ENCODE measurements around the gene SLC4A1. TPM values are rescaled to one million over a fixed set of nuclear protein-coding genes. Genes with fewer than 3 reads are reported as not detected.
A peak's percentile ranks its signal among the peaks of the same experiment; 100 is the strongest.

The SLC4A1 gene
- total RNA-seq, 1 experiment from 2014 or later = not detected

DNA sequence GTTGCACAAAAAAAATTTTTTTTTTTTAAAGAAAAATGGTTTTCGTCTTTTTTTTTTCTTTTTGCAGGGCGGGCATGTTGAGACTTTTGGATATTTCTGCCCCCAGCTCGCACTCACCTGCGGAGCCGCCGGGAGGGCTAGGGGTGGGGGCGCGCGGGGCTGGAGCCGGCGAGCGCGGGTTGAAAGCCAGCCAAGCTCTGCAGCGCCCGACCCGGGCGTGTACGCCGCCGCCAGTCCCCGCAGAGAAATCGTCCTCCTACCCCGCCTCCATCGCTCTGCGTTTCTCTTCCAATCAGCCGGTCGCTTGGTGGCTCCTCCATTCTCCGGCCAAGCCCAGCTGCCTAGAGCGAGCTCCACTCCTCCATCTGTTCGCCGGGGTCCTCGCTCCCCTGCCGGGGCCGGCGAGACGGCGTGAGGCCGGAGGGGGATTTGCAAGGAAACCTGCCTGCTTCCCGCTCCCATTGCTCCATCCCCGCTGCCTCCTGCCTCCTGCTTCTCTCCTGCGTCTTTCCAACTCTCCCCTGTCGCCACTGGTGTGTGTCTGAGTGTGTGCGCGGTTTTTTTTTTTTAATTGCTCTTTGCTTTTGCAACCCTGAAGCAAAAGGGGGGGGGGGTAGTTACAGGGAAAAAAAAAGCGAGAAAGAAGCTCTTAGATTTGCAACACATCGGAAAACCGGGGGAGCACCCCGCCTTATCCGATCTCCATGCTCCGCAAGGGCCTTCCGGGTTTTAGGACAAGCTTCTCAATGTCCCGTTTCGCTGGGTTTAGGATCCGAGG, 46.7 kb downstream of the SLC4A1 start (continued):
- TF ChIP-seq ZNF219 (CRISPR knock-in tag; IDR thresholded peaks at IDR 0.05; ENCODE audit: borderline replicate concordance) = no peak
- TF ChIP-seq KAT7 (CRISPR knock-in tag; IDR thresholded peaks at IDR 0.05; ENCODE audit: borderline replicate concordance) = no peak
- peak; percentile 39; the same call in 1 of the 2 replicates for TF ChIP-seq ZNF416 (CRISPR knock-in tag; IDR thresholded peaks at IDR 0.05)
- no peak for TF ChIP-seq FOXK1 (CRISPR knock-in tag; IDR thresholded peaks at IDR 0.05)
- TF ChIP-seq, protein P1, sequence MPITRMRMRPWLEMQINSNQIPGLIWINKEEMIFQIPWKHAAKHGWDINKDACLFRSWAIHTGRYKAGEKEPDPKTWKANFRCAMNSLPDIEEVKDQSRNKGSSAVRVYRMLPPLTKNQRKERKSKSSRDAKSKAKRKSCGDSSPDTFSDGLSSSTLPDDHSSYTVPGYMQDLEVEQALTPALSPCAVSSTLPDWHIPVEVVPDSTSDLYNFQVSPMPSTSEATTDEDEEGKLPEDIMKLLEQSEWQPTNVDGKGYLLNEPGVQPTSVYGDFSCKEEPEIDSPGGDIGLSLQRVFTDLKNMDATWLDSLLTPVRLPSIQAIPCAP (CRISPR knock-in tag; IDR thresholded peaks at IDR 0.05) = 0 out of 2 replicates have a peak, but pooled peaks have one; percentile 30
- no peak; the same call in none of the 2 replicates for TF ChIP-seq HMGXB4 (CRISPR knock-in tag; IDR thresholded peaks at IDR 0.05)
- TF ChIP-seq, protein P2, sequence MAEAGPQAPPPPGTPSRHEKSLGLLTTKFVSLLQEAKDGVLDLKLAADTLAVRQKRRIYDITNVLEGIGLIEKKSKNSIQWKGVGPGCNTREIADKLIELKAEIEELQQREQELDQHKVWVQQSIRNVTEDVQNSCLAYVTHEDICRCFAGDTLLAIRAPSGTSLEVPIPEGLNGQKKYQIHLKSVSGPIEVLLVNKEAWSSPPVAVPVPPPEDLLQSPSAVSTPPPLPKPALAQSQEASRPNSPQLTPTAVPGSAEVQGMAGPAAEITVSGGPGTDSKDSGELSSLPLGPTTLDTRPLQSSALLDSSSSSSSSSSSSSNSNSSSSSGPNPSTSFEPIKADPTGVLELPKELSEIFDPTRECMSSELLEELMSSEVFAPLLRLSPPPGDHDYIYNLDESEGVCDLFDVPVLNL (CRISPR knock-in tag; IDR thresholded peaks at IDR 0.05; ENCODE audit: borderline replicate concordance, low read depth) = 0 out of 2 replicates have a peak, but pooled peaks have one; percentile 21
- TF ChIP-seq ARID4B (CRISPR knock-in tag; IDR thresholded peaks at IDR 0.05; ENCODE audit: borderline replicate concordance) = peak; percentile 53; the same call in 1 of the 2 replicates
- no peak for TF ChIP-seq ZNF317 (CRISPR knock-in tag; IDR thresholded peaks at IDR 0.05; ENCODE audit: borderline replicate concordance, low read depth)
- TF ChIP-seq EMX1 (CRISPR knock-in tag; IDR thresholded peaks at IDR 0.05) = no peak
- TF ChIP-seq SOX15 (CRISPR knock-in tag; IDR thresholded peaks at IDR 0.05) = no peak
- peak; percentile 21; the same call in 1 of the 2 replicates for TF ChIP-seq ZNF263 (CRISPR knock-in tag; IDR thresholded peaks at IDR 0.05; ENCODE audit: low read depth)
- TF ChIP-seq FOXP1 (CRISPR knock-in tag; IDR thresholded peaks at IDR 0.05; ENCODE audit: borderline replicate concordance) = peak; percentile 44; the same call in 1 of the 2 replicates
- TF ChIP-seq MYBL2 (CRISPR knock-in tag; IDR thresholded peaks at IDR 0.05) = 0 out of 2 replicates have a peak, but pooled peaks have one; percentile 29
- no peak for TF ChIP-seq PRRX2 (CRISPR knock-in tag; IDR thresholded peaks at IDR 0.05)
- TF ChIP-seq NR3C1 (CRISPR knock-in tag; conservative IDR thresholded peaks at IDR 0.05; ENCODE audit: low read depth) = no peak
- no peak for TF ChIP-seq TEAD1 (CRISPR knock-in tag; IDR thresholded peaks at IDR 0.05)
- no peak for TF ChIP-seq ZNF281 (CRISPR knock-in tag; IDR thresholded peaks at IDR 0.05)
- TF ChIP-seq ZNF532 (CRISPR knock-in tag; IDR thresholded peaks at IDR 0.05; ENCODE audit: borderline replicate concordance) = no peak
- no peak for TF ChIP-seq ZNF425 (CRISPR knock-in tag; conservative IDR thresholded peaks at IDR 0.05)
